ENCODE data around the gene ENTHD1. TPM values are rescaled to one million over a fixed set of nuclear protein-coding genes. Genes with fewer than 3 reads are reported as not detected.

ENTHD1 gene
- total RNA-seq, 2 donors from 2014 or later = not detected

DNA sequence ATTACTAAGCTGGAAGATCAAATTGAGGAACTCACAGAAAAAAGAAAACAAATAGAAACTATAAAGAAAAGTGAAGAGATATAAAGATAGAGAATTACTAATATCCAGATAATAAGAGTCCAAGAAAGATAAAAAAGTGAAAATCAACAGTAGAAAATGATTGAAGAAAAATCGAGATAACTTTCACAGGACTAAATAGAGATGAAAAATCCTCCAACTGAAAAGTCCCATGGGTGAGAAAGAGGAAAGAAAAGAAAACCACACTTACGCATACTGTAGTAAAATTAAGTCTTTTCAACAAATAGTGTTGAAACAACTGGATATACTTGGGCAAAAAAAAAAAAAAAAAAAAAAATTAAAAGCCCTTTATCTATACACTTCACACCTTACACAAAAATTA, 60.0 kb downstream of the ENTHD1 start:
- H3K27me3 ChIP-seq = peaks cover 3% of the 10 kb centered on the region
- H3K36me3 ChIP-seq = no peaks in the 10 kb centered on the region
- H3K4me3 ChIP-seq = no peak overlapping the region
- no peak for DNase-seq
- no peak overlapping the region for H3K9ac ChIP-seq (ENCODE audit: low read depth in 2 of 2, low read length in 2 of 2)
- H3K4me1 ChIP-seq = no peaks in the 10 kb centered on the region
- TF ChIP-seq, protein P1, sequence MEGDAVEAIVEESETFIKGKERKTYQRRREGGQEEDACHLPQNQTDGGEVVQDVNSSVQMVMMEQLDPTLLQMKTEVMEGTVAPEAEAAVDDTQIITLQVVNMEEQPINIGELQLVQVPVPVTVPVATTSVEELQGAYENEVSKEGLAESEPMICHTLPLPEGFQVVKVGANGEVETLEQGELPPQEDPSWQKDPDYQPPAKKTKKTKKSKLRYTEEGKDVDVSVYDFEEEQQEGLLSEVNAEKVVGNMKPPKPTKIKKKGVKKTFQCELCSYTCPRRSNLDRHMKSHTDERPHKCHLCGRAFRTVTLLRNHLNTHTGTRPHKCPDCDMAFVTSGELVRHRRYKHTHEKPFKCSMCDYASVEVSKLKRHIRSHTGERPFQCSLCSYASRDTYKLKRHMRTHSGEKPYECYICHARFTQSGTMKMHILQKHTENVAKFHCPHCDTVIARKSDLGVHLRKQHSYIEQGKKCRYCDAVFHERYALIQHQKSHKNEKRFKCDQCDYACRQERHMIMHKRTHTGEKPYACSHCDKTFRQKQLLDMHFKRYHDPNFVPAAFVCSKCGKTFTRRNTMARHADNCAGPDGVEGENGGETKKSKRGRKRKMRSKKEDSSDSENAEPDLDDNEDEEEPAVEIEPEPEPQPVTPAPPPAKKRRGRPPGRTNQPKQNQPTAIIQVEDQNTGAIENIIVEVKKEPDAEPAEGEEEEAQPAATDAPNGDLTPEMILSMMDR (IDR thresholded peaks at IDR 0.05) = no peak
- H3K9me3 ChIP-seq = no peaks in the 10 kb centered on the region
- intact Hi-C loops (cut with DNase I) = no loop called here
- H3K27ac ChIP-seq = no peak overlapping the region

DNA sequence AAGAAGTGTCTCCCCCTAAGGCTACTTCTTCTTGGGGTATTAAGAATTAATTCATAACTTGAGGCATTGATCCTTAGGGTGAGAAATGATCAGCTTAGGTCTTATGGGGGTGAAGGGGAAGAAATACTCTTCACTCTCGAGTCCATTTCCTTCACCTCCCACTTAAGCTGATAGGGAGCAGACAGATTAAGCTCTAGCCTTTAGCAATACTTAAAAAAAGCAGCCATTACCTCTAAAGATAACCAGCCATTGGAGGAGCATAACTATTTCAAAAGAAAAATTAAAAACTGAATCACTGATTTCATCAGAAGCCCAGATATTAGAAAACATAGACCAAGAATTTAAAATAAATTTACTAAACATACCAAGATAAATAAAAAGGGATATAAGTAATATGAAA, 60.5 kb downstream of the ENTHD1 start:
- intact Hi-C loops (cut with DNase I) = no loop called here

DNA sequence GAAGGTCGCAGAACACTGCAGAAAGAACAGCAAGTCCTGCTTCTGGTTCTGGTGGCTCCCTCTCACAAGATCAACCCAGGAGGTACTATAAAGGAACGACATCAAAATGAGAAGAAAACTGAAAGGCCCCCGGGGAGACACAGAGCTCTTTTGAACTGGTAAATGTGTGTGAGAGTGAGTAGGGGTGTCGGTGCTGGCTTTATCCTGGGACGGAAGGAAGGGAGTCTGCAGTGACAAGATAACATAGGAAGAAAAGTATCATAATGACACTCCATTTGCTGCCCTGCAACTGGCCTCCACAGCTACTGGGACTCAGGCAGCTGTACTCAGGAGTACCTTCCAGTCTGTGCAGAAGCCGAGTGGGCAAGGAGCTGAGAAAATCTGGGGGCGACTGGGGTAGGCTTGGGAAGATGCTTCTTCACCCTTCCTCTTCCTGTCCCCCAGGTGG, 60.9 kb downstream of the ENTHD1 start:
- Histone ChIP-seq H3K4me3 (no peak overlapping the region), H3K4me1 (no peaks in the 10 kb centered on the region), H3K27me3 (peaks cover 9% of the 10 kb centered on the region), H3K27ac (no peak overlapping the region), H3K9me3 (no peaks in the 10 kb centered on the region), H3K9ac (ENCODE audit: low read depth in 2 of 2, low read length in 2 of 2) (no peak overlapping the region), H3K36me3 (no peaks in the 10 kb centered on the region)
- no peak for DNase-seq
- TF ChIP-seq, protein P1 (IDR thresholded peaks at IDR 0.05) = no peak
- intact Hi-C loops (cut with DNase I) = no loop called here

More for the DNA sequence above, 60.5 kb downstream of the ENTHD1 start:
- no peak for DNase-seq
- Histone ChIP-seq H3K9me3 (no peaks in the 10 kb centered on the region), H3K27me3 (peaks cover 8% of the 10 kb centered on the region), H3K27ac (no peak overlapping the region), H3K9ac (ENCODE audit: low read depth in 2 of 2, low read length in 2 of 2) (no peak overlapping the region), H3K4me3 (no peak overlapping the region), H3K4me1 (no peaks in the 10 kb centered on the region), H3K36me3 (no peaks in the 10 kb centered on the region)
- TF ChIP-seq, protein P1 (IDR thresholded peaks at IDR 0.05) = no peak

DNA sequence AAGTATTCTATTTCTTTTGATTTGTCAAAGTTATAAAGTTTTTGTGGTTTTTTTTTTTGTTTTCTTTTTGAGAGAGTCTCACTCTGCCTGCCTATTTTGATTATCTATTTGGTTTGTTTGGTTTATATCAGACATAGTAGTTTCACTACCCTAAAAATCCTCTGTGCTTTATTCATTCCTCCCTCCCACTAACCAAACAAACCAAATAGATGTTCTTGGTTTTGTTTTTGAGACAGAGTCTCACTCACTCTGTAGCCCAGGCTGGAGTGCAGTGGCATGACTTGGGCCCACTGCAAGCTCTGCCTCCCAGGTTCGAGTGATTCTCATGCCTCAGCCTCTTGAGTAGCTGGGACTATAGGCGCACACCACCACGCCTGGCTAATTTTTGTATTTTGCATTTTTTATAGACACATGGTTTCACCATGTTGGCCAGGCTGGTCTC, 67.9 kb downstream of the ENTHD1 start:
- TF ChIP-seq, protein P1 (IDR thresholded peaks at IDR 0.05) = no peak
- Histone ChIP-seq H3K4me3 (no peak overlapping the region), H3K27me3 (peaks cover 9% of the 10 kb centered on the region), H3K36me3 (no peaks in the 10 kb centered on the region), H3K4me1 (no peaks in the 10 kb centered on the region), H3K9me3 (no peaks in the 10 kb centered on the region), H3K9ac (ENCODE audit: low read depth in 2 of 2, low read length in 2 of 2) (no peak overlapping the region), H3K27ac (no peak overlapping the region)
- intact Hi-C loops (cut with DNase I) = no loop called here
- no peak for DNase-seq

DNA sequence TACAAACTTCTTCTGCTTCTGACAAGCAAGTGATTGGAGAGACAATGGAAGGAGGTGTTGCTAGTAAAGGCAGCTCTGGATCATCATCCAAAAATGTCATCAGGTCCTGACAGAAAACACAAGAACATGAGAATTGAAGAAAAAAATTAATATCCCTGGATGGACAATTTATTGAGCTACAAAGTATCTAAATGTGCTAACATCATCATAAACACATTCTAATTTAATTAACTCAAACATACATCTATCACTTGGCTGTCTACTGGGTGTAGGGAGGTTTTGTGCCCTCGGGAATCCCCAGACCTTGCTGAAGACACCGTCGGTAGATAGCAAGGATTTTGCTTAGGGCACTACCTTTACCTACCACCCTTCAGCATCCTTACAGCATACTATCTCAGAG, 72.6 kb downstream of the ENTHD1 start:
- H3K9ac ChIP-seq (ENCODE audit: low read depth in 2 of 2, low read length in 2 of 2) = no peak overlapping the region
- H3K27ac ChIP-seq = no peak overlapping the region
- H3K27me3 ChIP-seq = no peaks in the 10 kb centered on the region
- intact Hi-C loops (cut with DNase I) = no loop called here
- H3K4me1 ChIP-seq = no peaks in the 10 kb centered on the region
- DNase-seq = no peak
- H3K9me3 ChIP-seq = no peaks in the 10 kb centered on the region
- no peak overlapping the region for H3K4me3 ChIP-seq
- TF ChIP-seq, protein P1 (IDR thresholded peaks at IDR 0.05) = no peak
- no peaks in the 10 kb centered on the region for H3K36me3 ChIP-seq

Data from colonic mucosa (tissue), 4 donors.